Keratinocyte (primary cell): ENCODE results near the gene GPR37L1. TPM values are rescaled to one million over a fixed set of nuclear protein-coding genes. Genes with fewer than 3 reads are reported as not detected.

Experiments
- DNase-seq: peaks from one replicate; pipeline ENCODE4 v3.0.0-alpha.2; 2011; ENCODE audit warnings: low read depth, missing footprints, low spot score
- FAIRE-seq: peaks from 2 replicates; lab custom pipeline; 2011; peaks lifted over from hg19 to GRCh38; lab: Jason Lieb, UNC
- H2AFZ ChIP-seq: 2 replicates; pipeline ENCODE4 v1.6.0; 2012; ENCODE audit warnings: low read length, control low read depth, inconsistent platforms; ENCODE audit not compliant: control insufficient read depth
- H3K27ac ChIP-seq: 2 replicates; pipeline ENCODE4 v1.5.1; 2011; ENCODE audit warnings: low read length; ENCODE audit not compliant: control insufficient read depth, insufficient read depth
- H3K27me3 ChIP-seq: 3 replicates; pipeline ENCODE4 v1.6.0; 2011; ENCODE audit warnings: low read length; ENCODE audit not compliant: control insufficient read depth, insufficient read depth; ENCODE audit errors: extremely low read depth
- H3K36me3 ChIP-seq, 2 experiments: 2 replicates in 1 of 2; 3 replicates in 1 of 2; pipeline ENCODE4 v1.5.1; 2011; ENCODE audit warnings: low read length in 2 of 2, mild to moderate bottlenecking in 1 of 2; ENCODE audit not compliant: control insufficient read depth in 2 of 2, insufficient read depth in 2 of 2; ENCODE audit errors: extremely low read depth in 1 of 2
- H3K4me1 ChIP-seq: 3 replicates; pipeline ENCODE4 v1.5.1; 2011; ENCODE audit warnings: low read length; ENCODE audit not compliant: control insufficient read depth, insufficient read depth; ENCODE audit errors: extremely low read depth
- H3K4me2 ChIP-seq: 3 replicates; pipeline ENCODE4 v1.6.0; 2011; ENCODE audit warnings: low read depth, low read length; ENCODE audit not compliant: control insufficient read depth, insufficient read depth; ENCODE audit errors: extremely low read depth
- H3K4me3 ChIP-seq, 3 experiments: fragments of 200-600 bp in 1 of 3; sonication (generic) in 1 of 3; 2 replicates in 2 of 3; 3 replicates in 1 of 3; pipeline ENCODE4 v1.5.1; 2011 to 2016; ENCODE audit warnings: low read length in 3 of 3, mild to moderate bottlenecking in 3 of 3, control low read depth in 2 of 3, inconsistent platforms in 1 of 3, low read depth in 1 of 3, mixed read lengths in 1 of 3, mixed run types in 1 of 3, moderate library complexity in 1 of 3; ENCODE audit not compliant: control insufficient read depth in 2 of 3, insufficient read depth in 2 of 3; ENCODE audit errors: extremely low read depth in 1 of 3
- H3K79me2 ChIP-seq: 2 replicates; pipeline ENCODE4 v1.6.0; 2012; ENCODE audit warnings: low read length; ENCODE audit not compliant: control insufficient read depth, insufficient read depth
- H3K9ac ChIP-seq: 3 replicates; pipeline ENCODE4 v1.6.0; 2011; ENCODE audit warnings: low read length; ENCODE audit not compliant: control insufficient read depth, insufficient read depth; ENCODE audit errors: extremely low read depth
- H3K9me1 ChIP-seq: 3 replicates; pipeline ENCODE4 v1.6.0; 2011; ENCODE audit warnings: low read length; ENCODE audit not compliant: control insufficient read depth, insufficient read depth; ENCODE audit errors: extremely low read depth
- H3K9me3 ChIP-seq: 2 replicates; pipeline ENCODE4 v1.5.1; 2012; ENCODE audit warnings: low read depth, low read length; ENCODE audit not compliant: control insufficient read depth
- H4K20me1 ChIP-seq: 3 replicates; pipeline ENCODE4 v1.6.0; 2011; ENCODE audit warnings: low read length; ENCODE audit not compliant: control insufficient read depth, insufficient read depth; ENCODE audit errors: extremely low read depth
- CTCF ChIP-seq, 3 experiments: IDR thresholded peaks in 1 of 3; conservative IDR thresholded peaks in 1 of 3; optimal IDR thresholded peaks in 1 of 3; 2 replicates in 2 of 3; 3 replicates in 1 of 3; pipeline versions ENCODE3 to v1.5.1; 2011; ENCODE audit warnings: low read length in 3 of 3, mild to moderate bottlenecking in 3 of 3, moderate library complexity in 2 of 3, control low read depth in 1 of 3, inconsistent platforms in 1 of 3; ENCODE audit not compliant: insufficient read depth in 2 of 3; ENCODE audit errors: extremely low read depth in 1 of 3
- EZH2 ChIP-seq: IDR thresholded peaks from one replicate; pipeline ENCODE4 v1.6.1; 2012; ENCODE audit warnings: inconsistent platforms, mild to moderate bottlenecking, low read length, moderate library complexity
- dilution Hi-C: fragments of 300-500 bp; cut with MboI; formaldehyde crosslinking; loops from one replicate; pipeline ENCODE4 v1.7.0; 2020; ENCODE audit warnings: low sequenced_read_pairs; ENCODE audit not compliant: extremely low pct_ligation_motif_present
- polyA plus RNA-seq, 5 experiments: library from polyadenylated mRNA; depleted of rRNA in 3 of 5; stranded (reverse) in 3 of 5; stranded (forward) in 1 of 5; unstranded in 1 of 5; fragments of >200 nt; gene quantifications; 1 replicate in 1 of 5; 2 replicates in 3 of 5; 3 replicates in 1 of 5; pipeline versions ENCODE4 v1.2.1 to v1.2.3, GENCODE V29; 2011 to 2012; ENCODE audit warnings: missing spikeins in 2 of 5, low read depth in 1 of 5, low replicate concordance in 1 of 5

GPR37L1 gene
- polyA plus RNA-seq, 1 donor (not counting 4 experiments of a cell fraction or from before 2014, with no cell fraction given) = not detected

DNA sequence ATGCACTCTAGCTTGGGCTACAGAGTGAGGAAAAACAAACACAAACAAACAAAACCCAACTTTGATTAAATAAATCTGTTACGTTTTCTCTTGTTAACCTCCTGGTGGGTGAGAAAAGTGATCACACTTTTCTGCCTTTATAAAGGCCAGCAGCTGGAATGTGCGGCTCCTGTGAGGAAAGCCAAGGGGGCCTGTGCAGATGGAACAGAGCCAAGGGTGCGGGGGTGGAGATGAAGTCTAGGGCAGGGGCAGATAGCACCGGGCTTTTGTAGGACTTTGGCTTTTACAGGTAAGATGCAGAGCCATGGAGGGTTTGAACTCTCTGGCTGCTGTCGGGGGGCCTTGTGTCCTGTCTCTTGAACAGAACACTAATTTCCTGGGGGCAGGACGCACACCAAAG lies 40.7 kb upstream of the GPR37L1 start:
- dilution Hi-C loops = no loop called here
- FAIRE-seq (no peak), DNase-seq (no peak)
- H4K20me1 ChIP-seq = no peaks in the 10 kb centered on the region
- no peaks in the 10 kb centered on the region for H3K9me1 ChIP-seq
- H3K27me3 ChIP-seq = no peaks in the 10 kb centered on the region
- peaks cover 18% of the 10 kb centered on the region for H3K4me1 ChIP-seq
- H2AFZ ChIP-seq = no peak overlapping the region
- TF ChIP-seq CTCF (optimal IDR thresholded peaks at IDR 0.05 in 1 of 3, IDR thresholded peaks at IDR 0.05 in 1 of 3, conservative IDR thresholded peaks at IDR 0.05 in 1 of 3; ENCODE audit: extremely low read depth in 1 of 3, insufficient read depth in 2 of 3, low read length in 3 of 3) = no peak
- H3K4me2 ChIP-seq = no peak overlapping the region
- no peaks in the 10 kb centered on the region for H3K9me3 ChIP-seq
- H3K9ac ChIP-seq = no peak overlapping the region
- H3K79me2 ChIP-seq = no peaks in the 10 kb centered on the region
- H3K27ac ChIP-seq = no peak overlapping the region
- H3K36me3 ChIP-seq = no peaks in the 10 kb centered on the region
- no peak overlapping the region for H3K4me3 ChIP-seq

GRCh38 chr1:202084791-202085681 lies 37.7 kb upstream of the GPR37L1 start:
- H3K4me2 ChIP-seq = peak overlapping the region; percentile 45
- no peak overlapping the region for H3K9ac ChIP-seq
- H3K79me2 ChIP-seq = no peaks in the 10 kb centered on the region
- H3K9me1 ChIP-seq = no peaks in the 10 kb centered on the region
- H3K27ac ChIP-seq = no peak overlapping the region
- H3K4me1 ChIP-seq = peaks cover 13% of the 10 kb centered on the region
- H3K9me3 ChIP-seq = no peaks in the 10 kb centered on the region
- no peaks in the 10 kb centered on the region for H3K36me3 ChIP-seq
- dilution Hi-C loops = no loop called here
- FAIRE-seq = no peak
- no peaks in the 10 kb centered on the region for H4K20me1 ChIP-seq
- H2AFZ ChIP-seq = peak overlapping the region; percentile 56
- TF ChIP-seq EZH2 = no peak
- no peak for TF ChIP-seq CTCF (optimal IDR thresholded peaks at IDR 0.05 in 1 of 3, IDR thresholded peaks at IDR 0.05 in 1 of 3, conservative IDR thresholded peaks at IDR 0.05 in 1 of 3; ENCODE audit: extremely low read depth in 1 of 3, insufficient read depth in 2 of 3, low read length in 3 of 3)
- H3K27me3 ChIP-seq = no peaks in the 10 kb centered on the region
- no peak for DNase-seq
- no peak overlapping the region for H3K4me3 ChIP-seq
